ENCODE results near the gene TMEM156.

- TF ChIP-seq CTCF (conservative IDR thresholded peaks at IDR 0.05 in 1 of 2, IDR thresholded peaks at IDR 0.05 in 1 of 2; ENCODE audit: low read depth in 1 of 2, low read length in 2 of 2) (no peak), EZH2 (IDR thresholded peaks at IDR 0.05; ENCODE audit: low read length, missing control alignments) (no peak)
Observed at GRCh38 chr4:39078829-39079228, 46.6 kb upstream of the TMEM156 start.

All from fibroblast of lung (primary cell).